Measurements from ENCODE around the gene LAMA5.

Gene LAMA5

GRCh38 chr20:62369815-62370114, 2.7 kb upstream of the LAMA5 start:
- no peak for DNase-seq (ENCODE audit: low read depth)

GRCh38 chr20:62368976-62369814, 2.1 kb upstream of the LAMA5 start:
- DNase-seq (ENCODE audit: low read depth): no peak

GRCh38 chr20:62368392-62368975, 1.4 kb upstream of the LAMA5 start:
- no peak for DNase-seq (ENCODE audit: low read depth)

GRCh38 chr20:62367633-62368391, 700 bp upstream of the LAMA5 start:
- DNase-seq (ENCODE audit: low read depth): no peak

GRCh38 chr20:62366370-62367135, 559 bp downstream of the LAMA5 start:
- no peak for DNase-seq (ENCODE audit: low read depth)

GRCh38 chr20:62365814-62366369, 1.2 kb downstream of the LAMA5 start:
- DNase-seq (ENCODE audit: low read depth): no peak

GRCh38 chr20:62364911-62365736, 2.0 kb downstream of the LAMA5 start:
- no peak for DNase-seq (ENCODE audit: low read depth)

- no peak for DNase-seq (ENCODE audit: low read depth)
Measured at GRCh38 chr20:62363920-62364851, 2.9 kb downstream of the LAMA5 start.

- no peak for DNase-seq (ENCODE audit: low read depth)
Measured at GRCh38 chr20:62362991-62363919, 3.9 kb downstream of the LAMA5 start.

GRCh38 chr20:62362590-62362940, 4.5 kb downstream of the LAMA5 start:
- DNase-seq (ENCODE audit: low read depth): no peak

- no peak for DNase-seq (ENCODE audit: low read depth)
Measured at GRCh38 chr20:62361799-62362589, 5.1 kb downstream of the LAMA5 start.

- no peak for DNase-seq (ENCODE audit: low read depth)
Measured at GRCh38 chr20:62360854-62361798, 6.0 kb downstream of the LAMA5 start.

- DNase-seq (ENCODE audit: low read depth): no peak
Measured at GRCh38 chr20:62359491-62360121, 7.5 kb downstream of the LAMA5 start.

- no peak for DNase-seq (ENCODE audit: low read depth)
Measured at GRCh38 chr20:62359043-62359490, 8.0 kb downstream of the LAMA5 start.

- DNase-seq (ENCODE audit: low read depth): no peak
Measured at GRCh38 chr20:62358171-62359042, 8.7 kb downstream of the LAMA5 start.

Data from stimulated activated CD8-positive, alpha-beta memory T cell treated with anti-CD3 and anti-CD28 coated beads, Interleukin-4, amount 100 ng/mL, for 24 hours (primary cell).